HepG2 (cell line): ENCODE results near the gene C11orf24. TPM values are rescaled to one million over a fixed set of nuclear protein-coding genes. Genes with fewer than 3 reads are reported as not detected.

Source experiments
- ARID5B ChIP-seq: IDR thresholded peaks from 2 replicates; pipeline ENCODE4 v1.4.0; 2020; ENCODE audit warnings: mild to moderate bottlenecking, missing genetic modification reagents
- ATF3 ChIP-seq: sonication (generic); formaldehyde crosslinking; IDR thresholded peaks from 2 replicates; pipeline ENCODE4 v1.4.0; 2020; ENCODE audit warnings: missing genetic modification reagents
- ATRX ChIP-seq: sonication (generic); formaldehyde crosslinking; IDR thresholded peaks from 2 replicates; pipeline ENCODE4 v1.4.0; 2020; ENCODE audit warnings: missing genetic modification reagents, borderline replicate concordance
- CREBL2 ChIP-seq: sonication (generic); formaldehyde crosslinking; IDR thresholded peaks from 2 replicates; pipeline ENCODE4 v1.8.1; 2023; ENCODE audit warnings: missing genetic modification reagents, mild to moderate bottlenecking, borderline replicate concordance
- CSRNP1 ChIP-seq: sonication (generic); formaldehyde crosslinking; IDR thresholded peaks from 2 replicates; pipeline ENCODE4 v1.8.1; 2023; ENCODE audit warnings: mild to moderate bottlenecking, missing genetic modification reagents
- DMAP1 ChIP-seq: IDR thresholded peaks from 2 replicates; pipeline ENCODE4 v1.6.1; 2016
- EEA1 ChIP-seq: sonication (generic); formaldehyde crosslinking; IDR thresholded peaks from 2 replicates; pipeline ENCODE4 v1.5.1; 2020; ENCODE audit warnings: mild to moderate bottlenecking, missing genetic modification reagents, borderline replicate concordance
- KDM1A ChIP-seq: IDR thresholded peaks from 2 replicates; pipeline ENCODE4 v1.6.1; 2016; ENCODE audit warnings: missing compliant biosample characterization
- KMT2B ChIP-seq: IDR thresholded peaks from 2 replicates; pipeline ENCODE4 v1.6.1; 2016; ENCODE audit warnings: missing genetic modification reagents, missing compliant biosample characterization
- LRRFIP1 ChIP-seq: sonication (generic); formaldehyde crosslinking; conservative IDR thresholded peaks from 2 replicates; pipeline ENCODE4 v1.4.0; 2020; ENCODE audit warnings: missing genetic modification reagents
- NCOA1 ChIP-seq: sonication (generic); formaldehyde crosslinking; IDR thresholded peaks from 2 replicates; pipeline ENCODE4 v1.9.0; 2021; ENCODE audit warnings: missing genetic modification reagents
- NFYC ChIP-seq: IDR thresholded peaks from 2 replicates; pipeline ENCODE4 v1.6.1; 2016; ENCODE audit warnings: missing genetic modification reagents, missing compliant biosample characterization
- PAF1 ChIP-seq: IDR thresholded peaks from 2 replicates; pipeline ENCODE4 v1.6.1; 2016; ENCODE audit warnings: missing genetic modification reagents, missing compliant biosample characterization
- PHF21A ChIP-seq: sonication (generic); formaldehyde crosslinking; IDR thresholded peaks from 2 replicates; pipeline ENCODE4 v1.5.0; 2020; ENCODE audit warnings: mild to moderate bottlenecking, missing genetic modification reagents
- POLR2AphosphoS2 ChIP-seq: IDR thresholded peaks from 2 replicates; pipeline ENCODE4 v1.6.1; 2011; ENCODE audit warnings: low read depth, low read length, improper control_type of control experiment
- REL ChIP-seq: sonication (generic); formaldehyde crosslinking; conservative IDR thresholded peaks from 2 replicates; pipeline ENCODE4 v1.8.0; 2022; ENCODE audit warnings: mild to moderate bottlenecking, missing genetic modification reagents, moderate library complexity
- SIN3A ChIP-seq: IDR thresholded peaks from 2 replicates; pipeline ENCODE4 v1.6.1; 2011; ENCODE audit warnings: low read depth, mild to moderate bottlenecking, control low read depth, low read length, borderline replicate concordance
- ZNF33B ChIP-seq: sonication (generic); formaldehyde crosslinking; IDR thresholded peaks from 2 replicates; pipeline ENCODE4 v1.5.1; 2020; ENCODE audit warnings: mild to moderate bottlenecking, missing genetic modification reagents
- ZNF605 ChIP-seq: sonication (generic); formaldehyde crosslinking; IDR thresholded peaks from 2 replicates; pipeline ENCODE4 v1.8.0; 2022; ENCODE audit warnings: mild to moderate bottlenecking, missing genetic modification reagents
- ZNF777 ChIP-seq: sonication (generic); formaldehyde crosslinking; IDR thresholded peaks from 2 replicates; pipeline ENCODE4 v1.4.0; 2020; ENCODE audit warnings: missing genetic modification reagents
- ZSCAN9 ChIP-seq: IDR thresholded peaks from 2 replicates; pipeline ENCODE4 v1.6.1; 2016; ENCODE audit warnings: borderline replicate concordance
- polyA plus RNA-seq, 8 experiments: library from polyadenylated mRNA; depleted of rRNA in 3 of 8; stranded (reverse) in 7 of 8; unstranded in 1 of 8; fragments of >200 nt; fragmentation: Illumina TruSeq in 4 of 8; extraction: Trizol in 4 of 8; gene quantifications; 2 replicates each; pipeline versions ENCODE4 v1.2.1 to v1.2.3, GENCODE V29; 2011 to 2016; ENCODE audit warnings: low read depth in 4 of 8, missing spikeins in 1 of 8, mixed read lengths in 1 of 8; ENCODE audit not compliant: insufficient read depth in 1 of 8
- total RNA-seq, 5 experiments: library from RNA; depleted of rRNA; stranded (reverse); fragments of >200 nt; fragmentation: Illumina TruSeq; extraction: Trizol; gene quantifications; 2 replicates each; pipeline ENCODE4 v1.2.3, GENCODE V29; 2016; ENCODE audit warnings: low read depth in 1 of 5

The C11orf24 gene
- total and polyA plus RNA-seq, 2 of the 13 experiments (the other 11 are each of a cell fraction or from before 2014, with no cell fraction given), result 52.9 to 55.5 TPM

GRCh38 chr11:68315171-68315920 lies 43.6 kb upstream of the C11orf24 start (continued):
- TF ChIP-seq ARID5B (peak; percentile 85), ZNF33B (CRISPR knock-in tag) (no peak), SIN3A (peak; percentile 17; the same call in 1 of the 2 replicates), DMAP1 (CRISPR knock-in tag) (no peak; the same call in 1 of the 2 replicates), LRRFIP1 (CRISPR knock-in tag) (no peak), PHF21A (CRISPR knock-in tag) (peak; percentile 85), ZNF777 (CRISPR knock-in tag) (peak; percentile 31; the same call in 1 of the 2 replicates), POLR2AphosphoS2 (peak; percentile 84; the same call in 1 of the 2 replicates), ZSCAN9 (CRISPR knock-in tag) (no peak), ZNF605 (CRISPR knock-in tag) (no peak), NFYC (CRISPR knock-in tag) (0 out of 2 replicates have a peak, but pooled peaks have one; percentile 18), KMT2B (peak; percentile 37; the same call in 1 of the 2 replicates), ATRX (CRISPR knock-in tag) (no peak), KDM1A (peak; percentile 98), CREBL2 (CRISPR knock-in tag) (no peak), ATF3 (CRISPR knock-in tag) (peak; percentile 43; the same call in 1 of the 2 replicates), PAF1 (CRISPR knock-in tag) (peak; percentile 74; the same call in 1 of the 2 replicates), CSRNP1 (CRISPR knock-in tag) (no peak), EEA1 (CRISPR knock-in tag) (no peak), REL (CRISPR knock-in tag) (no peak), NCOA1 (0 out of 2 replicates have a peak, but pooled peaks have one; percentile 75)
